ENCODE results near the gene SPTB. TPM values are rescaled to one million over a fixed set of nuclear protein-coding genes. Genes with fewer than 3 reads are reported as not detected.

The SPTB gene
- total and polyA plus RNA-seq, 2 experiments from 2014 or later: 1.1 to 1.7 TPM

- no peak for DNase-seq (ENCODE audit: low spot score)
- Histone ChIP-seq H3K79me2 (peaks cover 21% of the 10 kb centered on the region), H3K9me2 (replicated peaks; ENCODE audit: insufficient read depth) (no peaks in the 10 kb centered on the region), H3K9me3 (ENCODE audit: low read depth) (no peaks in the 10 kb centered on the region), H3K4me2 (no peak overlapping the region), H4K20me1 (ENCODE audit: insufficient read depth, poor library complexity, severe bottlenecking) (no peaks in the 10 kb centered on the region), H2AFZ (no peak overlapping the region), H3K27ac (no peak overlapping the region), H3K4me3 (no peak overlapping the region), H3K27me3 (no peaks in the 10 kb centered on the region), H3K4me1 (ENCODE audit: insufficient read depth) (peaks cover 11% of the 10 kb centered on the region), H3K36me3 (replicated peaks; ENCODE audit: insufficient read depth, low read depth) (no peaks in the 10 kb centered on the region)
- TF ChIP-seq EZH2 (IDR thresholded peaks at IDR 0.05; ENCODE audit: borderline replicate concordance): no peak
- TF ChIP-seq EZH2phosphoT487 (IDR thresholded peaks at IDR 0.05; ENCODE audit: low read depth, severe bottlenecking, unreplicated experiment): no peak
- 91% methylated on average over 8 of the region's 9 CpGs for WGBS (ENCODE audit: low lambda C conversion rate, missing lambda C conversion rate)
These were observed 141.4 kb downstream of the SPTB start for GRCh38 chr14:64738281-64738804.

GRCh38 chr14:64737391-64738280 is 142.1 kb downstream of the SPTB start:
- TF ChIP-seq CTCF (IDR thresholded peaks at IDR 0.05; ENCODE audit: poor library complexity): no peak
- TF ChIP-seq EZH2 (IDR thresholded peaks at IDR 0.05; ENCODE audit: borderline replicate concordance): no peak
- no peak for TF ChIP-seq EZH2phosphoT487 (IDR thresholded peaks at IDR 0.05; ENCODE audit: low read depth, severe bottlenecking, unreplicated experiment)
- Histone ChIP-seq H3K4me3 (no peak overlapping the region), H3K4me1 (ENCODE audit: insufficient read depth) (peaks cover 11% of the 10 kb centered on the region), H4K20me1 (ENCODE audit: insufficient read depth, poor library complexity, severe bottlenecking) (no peaks in the 10 kb centered on the region), H3K36me3 (replicated peaks; ENCODE audit: insufficient read depth, low read depth) (no peaks in the 10 kb centered on the region), H3K27ac (peak overlapping the region; percentile 51), H3K9me2 (replicated peaks; ENCODE audit: insufficient read depth) (no peaks in the 10 kb centered on the region), H2AFZ (no peak overlapping the region), H3K27me3 (no peaks in the 10 kb centered on the region), H3K79me2 (peaks cover 21% of the 10 kb centered on the region), H3K4me2 (no peak overlapping the region), H3K9me3 (ENCODE audit: low read depth) (no peaks in the 10 kb centered on the region)
- 93% methylated on average over 6 of the region's 17 CpGs for WGBS (ENCODE audit: low lambda C conversion rate, missing lambda C conversion rate)
- DNase-seq (ENCODE audit: low spot score): no peak

GRCh38 chr14:64736271-64737169 is 143.2 kb downstream of the SPTB start:
- WGBS (ENCODE audit: low lambda C conversion rate, missing lambda C conversion rate): 91% methylated on average over 23 of the region's 28 CpGs
- Histone ChIP-seq H2AFZ (no peak overlapping the region), H3K4me1 (ENCODE audit: insufficient read depth) (peaks cover 11% of the 10 kb centered on the region), H3K27me3 (no peaks in the 10 kb centered on the region), H4K20me1 (ENCODE audit: insufficient read depth, poor library complexity, severe bottlenecking) (no peaks in the 10 kb centered on the region), H3K9me2 (replicated peaks; ENCODE audit: insufficient read depth) (no peaks in the 10 kb centered on the region), H3K4me2 (no peak overlapping the region), H3K4me3 (no peak overlapping the region), H3K9me3 (ENCODE audit: low read depth) (no peaks in the 10 kb centered on the region), H3K27ac (peak overlapping the region; percentile 51), H3K79me2 (peaks cover 21% of the 10 kb centered on the region), H3K36me3 (replicated peaks; ENCODE audit: insufficient read depth, low read depth) (no peaks in the 10 kb centered on the region)
- TF ChIP-seq EZH2 (IDR thresholded peaks at IDR 0.05; ENCODE audit: borderline replicate concordance): no peak
- TF ChIP-seq CTCF (IDR thresholded peaks at IDR 0.05; ENCODE audit: poor library complexity): no peak
- TF ChIP-seq EZH2phosphoT487 (IDR thresholded peaks at IDR 0.05; ENCODE audit: low read depth, severe bottlenecking, unreplicated experiment): no peak
- peak; percentile 70 for DNase-seq (ENCODE audit: low spot score)

Data from hepatocyte (in vitro differentiated cells).